GM19025 (cell line): ENCODE results near the gene RPGRIP1.
"Not testable (repeated sequence)": the region's sequence is repeated elsewhere in the genome, so short reads cannot be mapped to it uniquely, and the experiment has no call there.

ENCODE experiments used
- ATAC-seq: cut with Tn5 transposase; IDR thresholded peaks from one replicate; pipeline ENCODE4 v1.9.1; 2021; ENCODE audit warnings: mild to moderate bottlenecking, low read depth, moderate library complexity; ENCODE audit not compliant: unreplicated experiment

The RPGRIP1 gene

DNA sequence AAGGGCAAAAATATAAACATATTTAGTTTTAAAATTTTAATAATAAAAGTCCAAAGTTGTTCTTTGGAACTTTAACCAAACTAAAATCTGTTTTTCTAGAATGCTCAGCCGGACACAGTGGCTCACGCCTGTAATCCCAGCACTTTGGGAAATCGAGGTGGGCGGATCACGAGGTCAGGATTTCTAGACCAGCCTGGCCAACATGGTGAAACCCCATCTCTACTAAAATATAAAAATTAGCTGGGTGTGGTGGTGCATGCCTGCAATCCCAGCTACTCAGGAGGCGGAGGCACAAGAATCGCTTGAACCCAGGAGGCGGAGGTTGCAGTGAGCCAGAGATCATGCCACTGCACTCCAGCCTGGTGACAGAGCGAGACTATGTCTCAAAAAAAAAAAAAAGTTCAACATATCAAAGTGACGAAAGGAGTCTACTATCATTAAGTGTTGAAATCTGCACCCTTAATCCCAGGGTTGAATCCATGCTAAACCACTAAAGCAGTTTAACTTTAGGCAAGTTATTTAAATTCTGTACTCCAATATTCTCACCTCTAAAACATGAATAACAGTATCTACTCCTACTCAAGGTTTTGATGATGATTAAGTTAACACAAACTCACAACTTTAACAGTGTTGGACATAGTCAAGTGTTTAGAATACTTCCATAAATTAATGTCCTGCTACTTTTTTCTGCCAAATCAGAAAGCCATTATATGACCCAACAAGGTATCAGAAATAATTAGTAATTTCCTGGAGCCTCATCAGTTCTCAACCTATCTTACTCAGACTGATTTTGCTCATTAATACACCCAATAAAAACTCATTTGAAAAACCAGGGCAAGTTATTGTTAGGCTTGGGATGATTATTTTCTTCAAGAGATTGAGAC lies 21.6 kb upstream of the RPGRIP1 start:
- no peak for ATAC-seq

- ATAC-seq, result no peak
Measured at GRCh38 chr14:21258889-21259787, 20.7 kb upstream of the RPGRIP1 start.

- no peak for ATAC-seq
Measured at GRCh38 chr14:21261824-21262223, 18.1 kb upstream of the RPGRIP1 start.

GRCh38 chr14:21262410-21262809 lies 17.5 kb upstream of the RPGRIP1 start:
- ATAC-seq, result no peak

- ATAC-seq, result no peak
Measured at GRCh38 chr14:21263284-21264024, 16.4 kb upstream of the RPGRIP1 start.

- peak; percentile 58 for ATAC-seq
Measured at GRCh38 chr14:21264025-21264801, 15.7 kb upstream of the RPGRIP1 start.

DNA sequence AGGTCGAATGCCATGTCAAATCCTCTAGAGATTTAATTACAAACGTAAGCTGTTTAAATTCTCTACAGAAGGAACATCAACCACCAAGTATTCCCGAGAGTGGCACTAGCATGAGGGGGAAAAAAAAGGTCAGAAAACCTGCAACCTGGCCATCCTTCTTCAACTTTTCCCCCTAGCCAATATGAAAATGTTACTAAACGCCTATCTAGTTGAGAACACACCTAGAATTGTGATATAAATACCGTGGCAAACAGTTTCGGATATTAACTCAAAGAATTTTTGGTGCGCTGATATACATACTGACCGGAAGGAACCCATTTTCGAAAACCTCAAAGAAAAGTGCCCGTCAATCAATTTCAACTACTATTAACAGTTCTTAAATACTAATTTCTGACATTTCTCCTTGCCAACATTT lies 12.4 kb upstream of the RPGRIP1 start:
- ATAC-seq, result no peak

DNA sequence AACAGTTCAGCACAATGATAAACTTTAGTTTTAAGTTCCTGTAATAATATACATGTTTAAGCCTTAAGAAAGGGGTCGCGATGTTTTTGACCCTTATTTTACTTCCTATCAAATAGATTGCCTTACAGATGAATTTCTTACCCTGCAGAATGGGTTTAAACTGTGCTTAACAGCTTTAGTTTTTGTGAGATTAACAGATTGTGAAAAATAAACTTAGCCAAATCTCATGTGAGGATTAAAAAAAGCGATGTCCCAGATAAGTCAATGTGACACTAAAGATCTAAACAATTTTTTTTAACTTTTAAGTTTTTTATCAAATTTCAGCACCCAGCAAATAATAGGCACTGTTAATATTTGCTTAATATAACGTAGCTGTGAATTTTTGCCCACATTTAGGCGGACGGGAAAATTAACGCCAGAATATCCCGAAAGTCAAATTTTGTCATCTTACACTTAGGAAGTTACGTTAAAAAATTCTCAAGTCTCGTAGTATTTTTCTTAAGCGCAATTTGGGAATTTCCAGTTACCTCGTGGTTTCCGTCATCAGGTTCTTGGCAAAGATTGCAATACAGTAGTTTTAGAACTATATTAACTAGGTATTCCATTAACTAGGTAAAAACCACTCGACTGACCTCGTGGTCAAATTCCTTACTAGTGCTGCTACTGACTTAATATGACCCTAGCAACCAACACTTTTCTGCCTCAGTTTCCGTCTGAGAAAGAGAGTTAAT lies 11.8 kb upstream of the RPGRIP1 start:
- ATAC-seq, result no peak

- ATAC-seq, result no peak
Measured at GRCh38 chr14:21268617-21269251, 11.1 kb upstream of the RPGRIP1 start.

DNA sequence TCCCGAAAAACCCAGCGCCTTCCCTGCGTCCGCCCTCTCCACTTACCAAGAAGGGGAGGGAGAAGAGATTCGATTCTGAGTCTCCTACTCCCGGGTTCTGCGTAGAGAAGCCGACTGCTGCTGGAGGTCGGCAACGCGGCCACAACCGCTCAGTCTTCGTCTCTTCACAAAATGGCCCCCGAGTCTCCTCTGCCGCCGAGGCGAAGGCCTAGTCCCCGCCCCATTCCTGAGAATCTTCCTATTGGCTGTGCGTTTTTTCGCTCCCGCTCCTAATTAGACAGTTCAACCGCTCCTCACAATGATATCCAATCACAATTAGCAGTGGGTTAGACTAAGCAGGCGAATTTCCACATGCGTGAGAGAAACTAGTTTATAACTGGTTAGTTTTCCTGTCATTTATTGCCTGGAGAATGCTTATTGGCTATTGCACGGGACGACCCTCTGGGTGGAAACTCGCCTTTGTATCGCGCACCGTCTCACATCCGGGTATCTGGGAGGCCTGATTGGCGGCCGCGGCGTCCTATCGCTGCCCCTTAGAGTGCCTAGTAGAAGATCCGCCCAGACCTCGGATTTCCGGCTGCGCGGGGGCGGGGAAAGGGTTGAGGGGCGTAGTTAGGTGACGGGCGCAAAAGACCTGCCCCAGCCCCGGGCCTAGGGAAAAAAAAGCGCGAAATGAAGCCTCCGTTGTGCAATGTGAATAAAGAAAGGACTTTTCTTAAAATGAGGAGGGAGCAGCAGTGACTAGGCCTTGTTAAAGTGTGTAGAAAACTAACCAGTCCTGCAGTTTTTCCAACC lies 10.4 kb upstream of the RPGRIP1 start, which contains the start of gene HNRNPC:
HNRNPC (minus strand) TSS at position 191 of the 795 bp plus-strand sequence. CDS start 35,249 bp downstream, outside the sequence.
- peak; percentile 94 for ATAC-seq

- not testable (repeated sequence) for ATAC-seq
Measured at GRCh38 chr14:21272661-21273060, 7.2 kb upstream of the RPGRIP1 start.

DNA sequence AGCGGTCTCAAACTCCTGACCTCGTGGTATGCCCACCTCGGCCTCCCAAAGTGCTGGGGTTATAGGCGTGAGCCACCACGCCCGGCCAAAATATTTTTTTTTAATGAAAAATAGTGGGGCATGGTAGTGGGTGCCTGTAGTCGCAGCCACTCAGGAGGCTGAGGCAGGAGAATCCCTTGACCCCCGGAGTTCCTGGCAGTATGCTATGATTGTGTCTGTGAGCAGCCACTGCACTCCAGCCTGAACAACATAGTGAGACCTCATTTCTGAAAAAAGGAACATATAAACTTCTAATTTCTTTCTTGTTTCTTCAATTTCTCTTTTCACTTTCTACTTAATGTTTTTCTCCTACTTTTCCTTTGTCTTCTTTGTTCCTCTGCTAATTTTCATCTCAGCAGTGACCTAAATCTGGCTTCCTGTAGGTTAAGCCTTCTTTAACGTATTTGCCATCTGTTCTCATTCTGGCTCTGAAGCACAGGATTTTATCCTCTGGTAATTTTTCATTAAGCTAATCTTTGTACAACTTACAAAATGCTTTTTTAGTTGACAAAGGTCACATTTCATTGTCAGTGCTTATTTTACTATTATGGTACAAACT lies 4.5 kb upstream of the RPGRIP1 start:
- no peak for ATAC-seq

- no peak for ATAC-seq
Measured at GRCh38 chr14:21278632-21279031, 1.3 kb upstream of the RPGRIP1 start.

DNA sequence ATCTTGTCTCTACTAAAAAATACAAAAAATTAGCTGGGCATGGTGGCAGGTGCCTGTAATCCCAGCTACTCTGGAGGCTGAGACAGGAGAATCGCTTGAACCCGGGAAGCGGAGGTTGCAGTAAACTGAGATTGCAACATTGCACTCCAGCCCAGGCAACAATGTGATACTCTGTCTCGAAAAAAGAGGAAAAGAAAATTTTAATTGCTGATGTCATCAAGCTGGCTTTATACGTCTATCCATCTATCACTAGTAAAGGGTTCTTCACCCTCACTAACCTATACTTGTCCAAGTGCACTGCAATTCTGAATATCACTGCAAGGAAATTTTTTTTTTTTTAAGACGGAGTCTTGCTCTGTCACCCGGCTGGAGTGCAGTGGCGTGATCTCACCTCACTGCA lies 2.0 kb downstream of the RPGRIP1 start:
- not testable (repeated sequence) for ATAC-seq

DNA sequence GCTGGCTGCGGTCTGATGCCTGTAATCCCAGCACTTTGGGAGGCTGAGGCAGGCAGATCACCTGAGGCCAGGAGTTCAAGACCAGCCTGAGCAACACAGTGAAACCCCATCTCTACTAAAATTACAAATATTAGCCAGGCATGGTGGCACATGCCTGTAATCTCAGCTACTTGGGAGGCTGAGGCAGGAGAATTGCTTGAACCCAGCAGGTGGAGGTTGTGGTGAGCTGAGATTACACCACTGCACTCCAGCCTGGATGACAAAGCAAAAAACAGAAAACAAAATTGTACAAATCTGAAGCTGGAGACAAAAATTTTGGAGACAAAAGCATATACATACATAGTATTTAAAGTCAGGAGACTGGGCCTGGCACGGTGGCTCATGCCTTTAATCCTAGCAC lies 6.6 kb downstream of the RPGRIP1 start:
- not testable (repeated sequence) for ATAC-seq

- ATAC-seq, result no peak
Measured at GRCh38 chr14:21287168-21287567, 7.3 kb downstream of the RPGRIP1 start.

- ATAC-seq, result not testable (repeated sequence)
Measured at GRCh38 chr14:21294026-21294425, 14.1 kb downstream of the RPGRIP1 start.
